GM18526 (cell line): ENCODE data around the gene OS9.

Experiments
- POLR2A ChIP-seq: IDR thresholded peaks from 3 replicates; pipeline ENCODE4 v1.6.1; 2011; ENCODE audit not compliant: insufficient read length; ENCODE audit errors: extremely low read depth

The OS9 gene

GRCh38 chr12:57732726-57733593 is 39.0 kb downstream of the OS9 start:
- TF ChIP-seq POLR2A = no peak

- no peak for TF ChIP-seq POLR2A
Measured at GRCh38 chr12:57733928-57734327, 40.0 kb downstream of the OS9 start.

- no peak for TF ChIP-seq POLR2A
Measured at GRCh38 chr12:57734591-57734990, 40.7 kb downstream of the OS9 start.

GRCh38 chr12:57735198-57735855 is 41.4 kb downstream of the OS9 start:
- no peak for TF ChIP-seq POLR2A

GRCh38 chr12:57735952-57736740 is 42.2 kb downstream of the OS9 start:
- TF ChIP-seq POLR2A = no peak

- TF ChIP-seq POLR2A = no peak
Measured at GRCh38 chr12:57736741-57737466, 43.0 kb downstream of the OS9 start.

- TF ChIP-seq POLR2A = no peak
Measured at GRCh38 chr12:57737467-57738460, 43.8 kb downstream of the OS9 start.

GRCh38 chr12:57738661-57739237 is 44.8 kb downstream of the OS9 start, which contains the start of gene AGAP2:
TSS of gene AGAP2 (minus strand) at chr12:57738742. CDS start at chr12:57738246, 496 bp downstream.
- TF ChIP-seq POLR2A = no peak

GRCh38 chr12:57739387-57739786 is 45.5 kb downstream of the OS9 start:
- no peak for TF ChIP-seq POLR2A

GRCh38 chr12:57739914-57740538 is 46.1 kb downstream of the OS9 start:
- TF ChIP-seq POLR2A = no peak

GRCh38 chr12:57740656-57741412 is 46.9 kb downstream of the OS9 start:
- no peak for TF ChIP-seq POLR2A

- no peak for TF ChIP-seq POLR2A
Measured at GRCh38 chr12:57741413-57741789, 47.5 kb downstream of the OS9 start.
